CD4-positive, alpha-beta T cell treated with Interleukin-1 beta for 1 hour (primary cell): ENCODE measurements around the gene UBR1.
"Not testable (repeated sequence)": the region's sequence is repeated elsewhere in the genome, so short reads cannot be mapped to it uniquely, and the experiment has no call there.

Experiments
- DNase-seq, 2 donors: peaks; one replicate each; pipeline ENCODE4 v3.0.0-alpha.2; 2020 to 2022

The UBR1 gene

GRCh38 chr15:42954291-42954690 lies 151.5 kb downstream of the UBR1 start:
- no peak for DNase-seq

DNA sequence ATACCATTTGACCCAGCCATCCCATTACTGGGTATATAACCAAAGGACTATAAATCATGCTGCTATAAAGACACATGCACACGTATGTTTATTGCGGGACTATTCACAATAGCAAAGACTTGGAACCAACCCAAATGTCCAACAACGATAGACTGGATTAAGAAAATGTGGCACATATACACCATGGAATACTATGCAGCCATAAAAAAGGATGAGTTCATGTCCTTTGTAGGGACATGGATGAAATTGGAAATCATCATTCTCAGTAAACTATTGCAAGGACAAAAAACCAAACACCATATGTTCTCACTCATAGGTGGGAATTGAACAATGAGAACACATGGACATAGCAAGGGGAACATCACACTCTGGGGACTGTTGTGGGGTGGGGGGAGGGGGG lies 156.9 kb downstream of the UBR1 start:
- DNase-seq, result not testable (repeated sequence)

- no peak for DNase-seq
Observed at GRCh38 chr15:42940527-42940926, 165.3 kb downstream of the UBR1 start.

- DNase-seq, result no peak
Observed at GRCh38 chr15:42939841-42940240, 166.0 kb downstream of the UBR1 start.

DNA sequence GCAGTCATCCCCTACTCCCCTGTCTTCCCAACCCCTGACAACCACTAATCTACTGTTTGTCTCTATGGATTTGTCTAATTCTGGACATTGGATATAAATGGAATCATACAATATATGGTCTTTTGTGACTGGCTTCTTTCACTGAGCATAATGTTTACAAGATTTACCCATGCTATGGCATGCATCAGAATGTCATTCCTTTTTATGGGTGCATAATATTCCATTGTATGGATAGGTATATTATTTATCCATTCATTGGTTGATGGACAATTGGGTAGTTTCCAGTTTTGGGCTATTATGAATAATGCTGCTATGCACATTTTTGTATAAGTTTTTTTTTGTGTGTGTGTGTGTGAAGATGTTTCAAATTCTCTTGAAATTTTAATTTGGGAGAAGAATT lies 168.7 kb downstream of the UBR1 start:
- no peak for DNase-seq

GRCh38 chr15:42933886-42934667 lies 171.8 kb downstream of the UBR1 start:
- DNase-seq, result no peak

- no peak for DNase-seq
Observed at GRCh38 chr15:42932833-42933515, 172.9 kb downstream of the UBR1 start.

GRCh38 chr15:42931702-42932486 lies 173.9 kb downstream of the UBR1 start:
- no peak for DNase-seq

DNA sequence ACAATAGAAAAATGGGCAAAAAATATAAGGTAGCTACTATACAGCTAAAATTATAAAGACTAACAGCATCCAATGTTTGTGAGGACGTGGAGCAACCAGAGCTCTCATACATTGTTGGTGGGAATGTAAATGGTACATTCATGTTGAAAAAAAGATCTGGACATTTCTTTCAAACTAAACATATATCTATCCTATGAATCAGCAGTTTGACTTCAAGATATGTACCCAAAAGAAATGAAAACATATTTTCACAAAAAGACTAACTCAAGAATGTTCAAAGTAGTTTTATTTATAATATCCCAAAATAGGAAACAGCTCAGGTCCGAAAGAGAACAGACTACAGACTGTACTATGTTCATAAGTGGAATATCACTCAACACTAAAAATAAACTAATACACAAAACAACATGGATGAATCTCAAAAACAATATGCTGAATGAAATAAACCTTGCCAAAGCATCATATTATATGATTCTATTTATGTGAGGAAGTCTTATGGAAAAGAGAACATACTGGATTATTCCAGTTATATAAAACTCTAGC lies 176.5 kb downstream of the UBR1 start:
- DNase-seq, result no peak

GRCh38 chr15:42921342-42921731 lies 184.5 kb downstream of the UBR1 start:
- peak; percentile 13 to 39 for DNase-seq

DNA sequence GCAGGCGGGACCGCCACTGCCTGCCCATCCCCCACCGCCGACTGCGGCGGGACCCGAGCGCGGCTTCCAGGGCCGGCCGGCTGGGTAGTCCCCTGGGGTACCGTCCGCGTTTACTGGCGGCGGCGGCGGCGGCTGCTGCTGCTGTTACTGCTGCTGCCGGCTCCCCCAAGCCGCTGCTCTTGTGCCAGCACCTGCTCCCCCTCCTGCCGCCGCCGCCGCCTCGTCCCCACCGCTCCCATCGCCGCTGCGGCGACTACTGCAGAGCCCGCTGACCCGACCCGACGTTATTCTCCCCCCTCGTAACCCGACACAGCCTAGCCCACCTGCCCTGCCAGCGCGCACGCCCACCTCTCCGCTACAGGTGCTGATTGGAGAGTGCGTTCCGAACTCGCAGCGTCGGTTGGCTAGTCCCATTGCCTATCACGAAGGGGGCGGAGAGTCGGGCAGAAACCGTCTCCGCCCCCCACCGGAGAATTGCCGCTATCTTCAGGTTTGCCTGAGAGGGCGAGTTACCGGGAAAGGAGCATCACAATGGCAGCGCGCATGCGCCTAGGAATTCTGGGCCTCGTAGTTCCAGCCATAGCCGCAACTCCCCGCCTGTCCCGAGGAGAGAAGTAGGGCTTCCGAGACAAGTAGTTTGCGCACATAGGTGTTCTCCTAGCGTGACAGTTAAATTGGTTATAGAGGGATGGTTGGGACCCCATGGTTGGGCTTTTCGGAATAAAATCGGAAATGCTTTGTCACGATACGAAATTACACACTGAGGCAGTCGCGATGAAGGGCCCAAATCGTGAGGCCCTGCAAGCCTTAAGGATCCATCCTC lies 185.1 kb downstream of the UBR1 start, which contains the start of gene TTBK2:
TTBK2 (minus strand) TSS at position 260 of the 823 bp plus-strand sequence. CDS start 42,161 bp downstream, outside the sequence.
- DNase-seq, result peak; percentile 98 to 99

DNA sequence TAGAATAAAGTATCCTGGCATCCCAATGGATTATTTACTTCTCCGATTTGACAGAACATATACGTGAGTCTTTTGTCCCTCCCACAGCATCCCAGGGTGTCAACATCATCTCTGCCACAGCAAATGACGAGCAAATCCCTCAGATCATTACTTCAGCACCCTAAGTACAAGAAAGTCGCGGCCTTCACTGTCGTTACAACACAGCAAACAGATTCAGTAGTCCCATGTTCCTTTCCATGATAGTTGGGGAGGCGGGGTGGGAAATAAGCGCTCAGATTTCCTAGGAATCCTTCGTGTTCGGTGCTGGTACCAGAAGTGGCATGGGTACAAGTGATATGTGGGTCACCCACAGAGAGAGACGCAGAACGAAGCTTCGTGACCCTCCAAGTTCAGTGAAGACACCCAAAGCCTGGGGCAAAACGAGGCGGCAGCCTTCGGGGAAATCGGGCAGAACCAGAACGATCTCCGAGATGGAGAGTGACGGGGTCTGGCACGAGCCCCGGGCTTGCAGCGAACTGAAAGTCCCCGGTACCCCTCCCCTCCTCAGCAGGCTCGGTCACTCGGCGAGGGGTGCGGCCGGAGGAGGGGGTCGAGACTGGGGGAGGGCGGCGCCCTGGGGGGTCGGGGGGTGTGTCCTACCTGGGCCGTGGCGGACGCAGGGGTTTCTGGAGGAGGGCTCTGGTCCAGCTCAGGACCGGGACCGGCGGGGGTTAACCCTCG lies 185.9 kb downstream of the UBR1 start:
- DNase-seq, result peak; percentile 13 to 36

GRCh38 chr15:42919308-42919707 lies 186.5 kb downstream of the UBR1 start:
- DNase-seq, result no peak

GRCh38 chr15:42918047-42918446 lies 187.8 kb downstream of the UBR1 start:
- DNase-seq, result no peak

DNA sequence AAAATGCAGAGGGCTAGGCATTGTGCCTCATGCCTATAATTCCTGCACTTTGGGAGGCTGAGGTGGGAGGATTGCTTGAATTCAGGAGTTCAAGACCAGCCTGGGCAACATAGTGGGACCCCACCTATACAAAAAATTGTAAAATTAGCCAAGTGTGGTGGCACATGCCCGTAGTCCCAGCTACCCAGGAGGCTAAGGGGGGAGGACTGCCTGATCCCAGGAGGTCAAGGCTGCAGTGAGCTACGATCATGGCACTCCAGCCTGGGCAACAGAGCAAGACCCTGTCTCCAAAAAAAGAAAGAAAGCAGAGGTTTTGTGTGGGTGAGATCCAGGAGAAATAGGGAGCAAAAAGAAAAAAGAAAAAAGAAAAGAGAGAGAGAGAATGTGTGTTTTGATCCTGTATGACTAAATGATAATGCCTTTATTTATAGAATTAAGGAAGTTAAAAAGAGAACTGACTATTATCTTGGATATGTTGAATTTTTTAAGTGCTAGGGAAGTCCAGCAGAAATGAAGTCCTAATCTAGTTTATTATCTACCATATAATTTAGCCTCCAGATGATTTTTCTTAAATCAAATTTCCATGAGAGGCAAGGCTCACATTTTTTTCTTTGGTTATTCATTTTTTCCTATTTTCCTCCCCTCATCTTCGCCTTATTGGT lies 190.1 kb downstream of the UBR1 start:
- no peak for DNase-seq

- no peak for DNase-seq
Observed at GRCh38 chr15:42914728-42915497, 190.9 kb downstream of the UBR1 start.

- no peak for DNase-seq
Observed at GRCh38 chr15:42911058-42911592, 194.7 kb downstream of the UBR1 start.

GRCh38 chr15:42908538-42908937 lies 197.3 kb downstream of the UBR1 start:
- no peak for DNase-seq

DNA sequence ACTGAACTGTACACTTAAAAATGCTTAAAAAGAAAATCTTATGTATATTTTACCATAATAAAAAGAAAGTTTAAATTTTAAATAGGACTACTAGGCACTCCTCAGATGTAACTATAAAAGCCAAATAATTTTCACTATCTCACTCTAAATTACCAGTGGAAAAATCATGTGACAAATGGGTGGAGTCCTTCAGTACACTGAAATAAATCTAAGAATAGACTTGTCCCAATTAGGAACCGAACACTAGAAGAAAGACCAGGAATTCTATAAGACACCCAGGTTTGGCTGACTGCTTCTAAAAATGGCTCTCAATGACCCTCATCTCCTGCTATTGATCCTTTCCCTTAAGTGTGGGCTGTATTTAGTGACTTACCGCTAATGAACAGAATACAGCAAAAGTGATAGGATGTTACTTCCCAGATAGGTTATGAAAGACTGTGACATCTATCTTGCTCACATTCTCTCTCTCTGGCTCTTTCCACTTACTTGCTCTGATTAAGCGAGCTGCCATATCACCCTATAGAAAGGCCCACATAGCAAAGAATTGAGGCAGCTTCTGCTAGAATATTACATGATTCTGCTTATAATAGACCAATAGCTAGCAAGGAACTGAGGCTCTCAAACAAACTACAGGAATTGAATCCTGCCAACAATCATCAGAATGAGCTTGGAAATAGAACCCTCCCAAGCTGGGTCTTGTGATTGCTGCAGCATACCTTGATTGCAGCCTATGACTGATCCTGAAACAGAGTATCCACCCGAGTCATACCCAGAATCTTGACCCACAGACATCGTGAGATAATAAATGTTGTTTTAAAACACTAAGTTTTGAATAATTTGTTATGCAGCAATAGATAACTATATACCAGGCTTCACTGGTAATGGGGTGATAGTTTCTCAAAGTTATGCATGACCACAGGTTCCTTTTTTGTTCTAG lies 202.2 kb downstream of the UBR1 start:
- DNase-seq, result no peak
